ENCODE measurements around the gene ASMTL.

ASMTL gene

GRCh38 chrX:1488745-1489144, 36.0 kb upstream of the ASMTL start:
- TF ChIP-seq CREB5 (CRISPR knock-in tag; IDR thresholded peaks at IDR 0.05; ENCODE audit: low read depth), result no peak
- TF ChIP-seq TOX (CRISPR knock-in tag; IDR thresholded peaks at IDR 0.05; ENCODE audit: borderline replicate concordance), result no peak
- TF ChIP-seq ZFP30 (CRISPR knock-in tag; IDR thresholded peaks at IDR 0.05), result no peak
- no peak for TF ChIP-seq ZFP3 (CRISPR knock-in tag; IDR thresholded peaks at IDR 0.05)
- TF ChIP-seq ZNF565 (CRISPR knock-in tag; conservative IDR thresholded peaks at IDR 0.05; ENCODE audit: low read depth), result no peak
- TF ChIP-seq GLIS3 (CRISPR knock-in tag; IDR thresholded peaks at IDR 0.05), result no peak
- no peak for ATAC-seq

GRCh38 chrX:1488141-1488540, 35.4 kb upstream of the ASMTL start:
- TF ChIP-seq OSR1 (CRISPR knock-in tag; IDR thresholded peaks at IDR 0.05) (no peak), TOX (CRISPR knock-in tag; IDR thresholded peaks at IDR 0.05; ENCODE audit: borderline replicate concordance) (no peak), PPARA (CRISPR knock-in tag; IDR thresholded peaks at IDR 0.05; ENCODE audit: borderline replicate concordance) (no peak), CREB5 (CRISPR knock-in tag; IDR thresholded peaks at IDR 0.05; ENCODE audit: low read depth) (no peak), ZC3H10 (CRISPR knock-in tag; IDR thresholded peaks at IDR 0.05) (no peak), CSDC2 (CRISPR knock-in tag; IDR thresholded peaks at IDR 0.05) (no peak), GLIS3 (CRISPR knock-in tag; IDR thresholded peaks at IDR 0.05) (no peak), ZNF70 (CRISPR knock-in tag; IDR thresholded peaks at IDR 0.05) (no peak), ZNF565 (CRISPR knock-in tag; conservative IDR thresholded peaks at IDR 0.05; ENCODE audit: low read depth) (no peak), TSHZ2 (CRISPR knock-in tag; IDR thresholded peaks at IDR 0.05) (no peak), ZNF8 (CRISPR knock-in tag; IDR thresholded peaks at IDR 0.05) (no peak), TCF4 (CRISPR knock-in tag; IDR thresholded peaks at IDR 0.05; ENCODE audit: borderline replicate concordance) (no peak), ZFP3 (CRISPR knock-in tag; IDR thresholded peaks at IDR 0.05) (no peak)
- TF ChIP-seq, protein P1, sequence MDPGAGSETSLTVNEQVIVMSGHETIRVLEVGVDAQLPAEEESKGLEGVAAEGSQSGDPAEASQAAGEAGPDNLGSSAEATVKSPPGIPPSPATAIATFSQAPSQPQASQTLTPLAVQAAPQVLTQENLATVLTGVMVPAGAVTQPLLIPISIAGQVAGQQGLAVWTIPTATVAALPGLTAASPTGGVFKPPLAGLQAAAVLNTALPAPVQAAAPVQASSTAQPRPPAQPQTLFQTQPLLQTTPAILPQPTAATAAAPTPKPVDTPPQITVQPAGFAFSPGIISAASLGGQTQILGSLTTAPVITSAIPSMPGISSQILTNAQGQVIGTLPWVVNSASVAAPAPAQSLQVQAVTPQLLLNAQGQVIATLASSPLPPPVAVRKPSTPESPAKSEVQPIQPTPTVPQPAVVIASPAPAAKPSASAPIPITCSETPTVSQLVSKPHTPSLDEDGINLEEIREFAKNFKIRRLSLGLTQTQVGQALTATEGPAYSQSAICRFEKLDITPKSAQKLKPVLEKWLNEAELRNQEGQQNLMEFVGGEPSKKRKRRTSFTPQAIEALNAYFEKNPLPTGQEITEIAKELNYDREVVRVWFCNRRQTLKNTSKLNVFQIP (CRISPR knock-in tag; IDR thresholded peaks at IDR 0.05; ENCODE audit: borderline replicate concordance, low read depth), result no peak
- TF ChIP-seq, protein P2, sequence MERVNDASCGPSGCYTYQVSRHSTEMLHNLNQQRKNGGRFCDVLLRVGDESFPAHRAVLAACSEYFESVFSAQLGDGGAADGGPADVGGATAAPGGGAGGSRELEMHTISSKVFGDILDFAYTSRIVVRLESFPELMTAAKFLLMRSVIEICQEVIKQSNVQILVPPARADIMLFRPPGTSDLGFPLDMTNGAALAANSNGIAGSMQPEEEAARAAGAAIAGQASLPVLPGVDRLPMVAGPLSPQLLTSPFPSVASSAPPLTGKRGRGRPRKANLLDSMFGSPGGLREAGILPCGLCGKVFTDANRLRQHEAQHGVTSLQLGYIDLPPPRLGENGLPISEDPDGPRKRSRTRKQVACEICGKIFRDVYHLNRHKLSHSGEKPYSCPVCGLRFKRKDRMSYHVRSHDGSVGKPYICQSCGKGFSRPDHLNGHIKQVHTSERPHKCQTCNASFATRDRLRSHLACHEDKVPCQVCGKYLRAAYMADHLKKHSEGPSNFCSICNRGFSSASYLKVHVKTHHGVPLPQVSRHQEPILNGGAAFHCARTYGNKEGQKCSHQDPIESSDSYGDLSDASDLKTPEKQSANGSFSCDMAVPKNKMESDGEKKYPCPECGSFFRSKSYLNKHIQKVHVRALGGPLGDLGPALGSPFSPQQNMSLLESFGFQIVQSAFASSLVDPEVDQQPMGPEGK (CRISPR knock-in tag; IDR thresholded peaks at IDR 0.05; ENCODE audit: borderline replicate concordance), result no peak
- no peak for ATAC-seq

DNA sequence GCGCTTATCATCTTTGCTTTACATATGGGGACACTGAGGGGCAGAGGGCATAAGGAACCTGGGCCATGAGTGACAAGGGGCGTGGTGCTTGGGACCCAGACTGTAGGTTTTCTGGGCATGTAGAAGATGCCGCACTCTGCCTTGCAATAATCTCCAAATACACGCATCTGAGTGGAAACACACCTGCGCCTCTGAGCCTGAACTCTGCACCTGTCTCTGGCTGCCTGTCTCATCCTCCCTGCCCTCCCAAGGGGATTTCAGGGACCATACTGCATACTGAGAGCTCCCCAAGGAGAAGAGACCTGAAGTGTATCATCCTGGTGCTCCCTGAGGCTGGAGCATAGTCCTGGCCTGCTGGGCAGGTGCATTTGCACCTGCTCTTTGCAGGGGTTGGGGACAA, 34.7 kb upstream of the ASMTL start:
- no peak for ATAC-seq
- TF ChIP-seq ZNF565 (CRISPR knock-in tag; conservative IDR thresholded peaks at IDR 0.05; ENCODE audit: low read depth) (no peak), ISL1 (CRISPR knock-in tag; IDR thresholded peaks at IDR 0.05) (no peak), ZNF70 (CRISPR knock-in tag; IDR thresholded peaks at IDR 0.05) (no peak), ZFP3 (CRISPR knock-in tag; IDR thresholded peaks at IDR 0.05) (no peak), PPARA (CRISPR knock-in tag; IDR thresholded peaks at IDR 0.05; ENCODE audit: borderline replicate concordance) (no peak), ZC3H10 (CRISPR knock-in tag; IDR thresholded peaks at IDR 0.05) (no peak), ESRRG (CRISPR knock-in tag; IDR thresholded peaks at IDR 0.05) (no peak), CSDC2 (CRISPR knock-in tag; IDR thresholded peaks at IDR 0.05) (no peak), ZFP30 (CRISPR knock-in tag; IDR thresholded peaks at IDR 0.05) (no peak)
- TF ChIP-seq, protein P3, sequence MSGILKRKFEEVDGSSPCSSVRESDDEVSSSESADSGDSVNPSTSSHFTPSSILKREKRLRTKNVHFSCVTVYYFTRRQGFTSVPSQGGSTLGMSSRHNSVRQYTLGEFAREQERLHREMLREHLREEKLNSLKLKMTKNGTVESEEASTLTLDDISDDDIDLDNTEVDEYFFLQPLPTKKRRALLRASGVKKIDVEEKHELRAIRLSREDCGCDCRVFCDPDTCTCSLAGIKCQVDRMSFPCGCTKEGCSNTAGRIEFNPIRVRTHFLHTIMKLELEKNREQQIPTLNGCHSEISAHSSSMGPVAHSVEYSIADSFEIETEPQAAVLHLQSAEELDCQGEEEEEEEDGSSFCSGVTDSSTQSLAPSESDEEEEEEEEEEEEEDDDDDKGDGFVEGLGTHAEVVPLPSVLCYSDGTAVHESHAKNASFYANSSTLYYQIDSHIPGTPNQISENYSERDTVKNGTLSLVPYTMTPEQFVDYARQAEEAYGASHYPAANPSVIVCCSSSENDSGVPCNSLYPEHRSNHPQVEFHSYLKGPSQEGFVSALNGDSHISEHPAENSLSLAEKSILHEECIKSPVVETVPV (CRISPR knock-in tag; IDR thresholded peaks at IDR 0.05), result no peak
- TF ChIP-seq, protein P1 (CRISPR knock-in tag; IDR thresholded peaks at IDR 0.05; ENCODE audit: borderline replicate concordance, low read depth), result no peak
- TF ChIP-seq, protein P2 (CRISPR knock-in tag; IDR thresholded peaks at IDR 0.05; ENCODE audit: borderline replicate concordance), result no peak
